Choroid plexus epithelial cell (primary cell): Measurements from ENCODE around the gene IGDCC3.

Experiments used
- DNase-seq: peaks from one replicate; pipeline ENCODE4 v3.0.0-alpha.2; 2010; ENCODE audit warnings: low read depth
- H3K4me3 ChIP-seq: 2 replicates; pipeline ENCODE4 v1.5.1; 2011; ENCODE audit warnings: low read depth, mild to moderate bottlenecking, control low read depth, low read length, moderate library complexity
- CTCF ChIP-seq: conservative IDR thresholded peaks from 2 replicates; pipeline ENCODE4 v1.5.1; 2011; ENCODE audit warnings: low read depth, mild to moderate bottlenecking, control low read depth, inconsistent platforms, low read length, moderate library complexity

The IGDCC3 gene

GRCh38 chr15:65285291-65286068, 92.3 kb downstream of the IGDCC3 start:
- no peak for TF ChIP-seq CTCF
- DNase-seq = no peak
- H3K4me3 ChIP-seq = peak overlapping the region; percentile 76

- no peak for DNase-seq
- H3K4me3 ChIP-seq = no peak overlapping the region
- TF ChIP-seq CTCF = no peak
Measured at GRCh38 chr15:65278480-65278879, 99.3 kb downstream of the IGDCC3 start.
